Measurements from ENCODE around the gene GATB.

DNA sequence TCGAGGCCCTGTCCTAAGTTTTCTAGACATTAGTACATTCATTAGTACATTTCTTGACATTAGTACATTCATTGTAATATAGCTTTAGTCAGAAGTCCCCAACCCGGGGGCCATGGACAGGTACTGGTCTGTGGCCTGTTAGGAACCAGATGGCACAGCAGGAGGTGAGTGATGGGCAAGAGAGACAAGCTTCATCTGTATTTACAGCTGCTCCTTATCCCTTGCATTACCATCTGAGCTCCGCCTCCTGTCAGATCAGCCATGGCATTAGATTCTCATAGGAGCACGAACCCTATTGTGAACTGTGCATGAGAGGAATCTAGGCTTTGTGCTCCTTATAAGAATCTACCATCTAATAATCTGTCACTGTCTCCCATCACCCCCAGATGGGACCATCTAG lies 48.0 kb downstream of the GATB start:
- TF ChIP-seq, protein P1, sequence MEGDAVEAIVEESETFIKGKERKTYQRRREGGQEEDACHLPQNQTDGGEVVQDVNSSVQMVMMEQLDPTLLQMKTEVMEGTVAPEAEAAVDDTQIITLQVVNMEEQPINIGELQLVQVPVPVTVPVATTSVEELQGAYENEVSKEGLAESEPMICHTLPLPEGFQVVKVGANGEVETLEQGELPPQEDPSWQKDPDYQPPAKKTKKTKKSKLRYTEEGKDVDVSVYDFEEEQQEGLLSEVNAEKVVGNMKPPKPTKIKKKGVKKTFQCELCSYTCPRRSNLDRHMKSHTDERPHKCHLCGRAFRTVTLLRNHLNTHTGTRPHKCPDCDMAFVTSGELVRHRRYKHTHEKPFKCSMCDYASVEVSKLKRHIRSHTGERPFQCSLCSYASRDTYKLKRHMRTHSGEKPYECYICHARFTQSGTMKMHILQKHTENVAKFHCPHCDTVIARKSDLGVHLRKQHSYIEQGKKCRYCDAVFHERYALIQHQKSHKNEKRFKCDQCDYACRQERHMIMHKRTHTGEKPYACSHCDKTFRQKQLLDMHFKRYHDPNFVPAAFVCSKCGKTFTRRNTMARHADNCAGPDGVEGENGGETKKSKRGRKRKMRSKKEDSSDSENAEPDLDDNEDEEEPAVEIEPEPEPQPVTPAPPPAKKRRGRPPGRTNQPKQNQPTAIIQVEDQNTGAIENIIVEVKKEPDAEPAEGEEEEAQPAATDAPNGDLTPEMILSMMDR (IDR thresholded peaks at IDR 0.05; ENCODE audit: low read length): no peak
- no peak for TF ChIP-seq EZH2 (IDR thresholded peaks at IDR 0.05; ENCODE audit: borderline replicate concordance, low read length)
